Prostate gland (tissue), 1 donor: ENCODE measurements around the gene MPEG1.

Source experiments
- POLR2A ChIP-seq: fragments of 450-650 bp; IDR thresholded peaks from one replicate; pipeline ENCODE4 v1.6.1; 2016; ENCODE audit warnings: antibody characterized with exemption, mild to moderate bottlenecking
- POLR2AphosphoS5 ChIP-seq: sonication (generic); formaldehyde crosslinking; IDR thresholded peaks from one replicate; pipeline ENCODE4 v1.6.1; 2017; ENCODE audit warnings: antibody characterized with exemption

GRCh38 chr11:59223177-59223576 lies 10.4 kb upstream of the MPEG1 start:
- TF ChIP-seq POLR2AphosphoS5 (no peak), POLR2A (no peak)
